HG03097 (cell line): ENCODE data around the gene TRRAP.

Experiments
- ATAC-seq: cut with Tn5 transposase; IDR thresholded peaks from one replicate; pipeline ENCODE4 v1.9.1; 2021; ENCODE audit not compliant: unreplicated experiment, low FRiP score

Gene TRRAP

GRCh38 chr7:98887038-98887437, 8.7 kb downstream of the TRRAP start:
- ATAC-seq, result no peak

DNA sequence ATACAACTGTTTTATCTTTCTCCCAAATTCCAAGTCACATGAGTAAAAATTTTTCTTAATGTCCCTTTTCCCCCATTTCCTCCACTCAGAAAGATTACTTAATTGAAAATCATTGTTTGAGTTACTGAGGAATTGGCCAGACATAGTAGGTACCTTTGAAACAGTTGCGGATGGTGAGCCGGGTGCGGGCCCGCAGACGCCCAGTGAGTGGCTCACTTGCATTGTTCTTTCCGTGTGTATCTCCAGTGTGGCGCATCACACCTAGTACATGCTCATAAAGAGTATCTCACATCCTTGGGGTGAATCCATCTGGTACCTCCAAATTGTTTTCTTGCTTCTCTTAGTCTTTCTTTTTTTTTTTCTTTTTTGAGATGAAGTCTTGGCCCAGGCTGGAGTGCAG, 14.3 kb downstream of the TRRAP start:
- no peak for ATAC-seq

DNA sequence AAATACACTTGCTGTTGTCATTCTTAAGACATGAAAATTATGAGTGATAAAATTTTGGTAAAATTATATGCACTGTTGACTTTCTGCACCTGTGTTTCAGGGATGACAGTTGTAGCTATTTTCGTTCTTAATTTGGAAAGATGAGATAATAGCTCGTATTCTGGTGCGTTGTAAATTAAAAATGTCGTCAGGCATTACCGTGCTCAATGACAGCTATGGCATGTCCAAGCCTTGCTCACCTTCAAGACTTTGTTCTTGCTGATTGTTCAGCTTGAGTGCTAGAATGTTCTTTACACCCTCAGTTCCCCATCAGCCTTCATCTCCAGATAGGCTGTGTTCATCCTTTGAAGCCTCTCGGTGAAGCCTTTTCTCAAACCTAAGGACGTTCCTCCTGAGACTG, 21.5 kb downstream of the TRRAP start:
- no peak for ATAC-seq

- ATAC-seq, result no peak
Observed at GRCh38 chr7:98900815-98901214, 22.5 kb downstream of the TRRAP start.

DNA sequence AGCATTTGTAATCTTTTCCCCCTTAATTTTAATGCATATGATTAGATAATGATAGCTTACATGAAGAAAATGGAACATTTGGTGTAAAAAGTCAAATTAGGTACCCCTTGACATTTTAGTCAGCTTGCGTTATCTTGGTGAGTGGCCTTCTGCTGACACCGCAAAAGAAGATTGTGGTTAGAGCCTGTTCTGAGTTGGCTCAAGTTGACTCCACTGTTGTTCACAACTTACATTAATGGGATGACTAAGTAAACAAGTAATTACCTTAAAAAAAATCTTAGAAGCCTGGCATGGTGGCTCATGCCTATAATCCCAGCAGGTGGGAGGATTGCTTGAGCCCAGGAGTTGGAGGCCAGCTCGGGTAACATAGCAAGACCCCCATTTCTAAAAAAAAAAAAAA, 24.2 kb downstream of the TRRAP start:
- no peak for ATAC-seq

DNA sequence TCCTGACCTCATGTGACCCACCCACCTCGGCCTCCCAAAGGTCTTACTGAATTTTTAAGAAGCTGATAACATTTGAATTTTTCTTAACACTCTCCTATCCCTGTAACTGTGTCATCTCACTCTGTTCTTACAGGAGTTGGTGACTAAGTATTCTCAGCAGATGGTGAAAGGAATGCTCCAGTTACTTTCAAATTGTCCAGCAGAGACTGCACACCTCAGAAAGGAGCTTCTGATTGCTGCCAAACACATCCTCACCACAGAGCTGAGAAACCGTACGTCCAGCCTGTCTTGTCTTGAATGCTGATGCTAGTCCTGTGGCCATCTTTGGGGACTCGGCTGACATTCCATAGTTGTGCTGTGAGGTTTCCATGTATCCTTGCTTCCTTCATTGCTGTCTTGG, 24.9 kb downstream of the TRRAP start:
- ATAC-seq, result no peak

- no peak for ATAC-seq
Observed at GRCh38 chr7:98907570-98907969, 29.2 kb downstream of the TRRAP start.

DNA sequence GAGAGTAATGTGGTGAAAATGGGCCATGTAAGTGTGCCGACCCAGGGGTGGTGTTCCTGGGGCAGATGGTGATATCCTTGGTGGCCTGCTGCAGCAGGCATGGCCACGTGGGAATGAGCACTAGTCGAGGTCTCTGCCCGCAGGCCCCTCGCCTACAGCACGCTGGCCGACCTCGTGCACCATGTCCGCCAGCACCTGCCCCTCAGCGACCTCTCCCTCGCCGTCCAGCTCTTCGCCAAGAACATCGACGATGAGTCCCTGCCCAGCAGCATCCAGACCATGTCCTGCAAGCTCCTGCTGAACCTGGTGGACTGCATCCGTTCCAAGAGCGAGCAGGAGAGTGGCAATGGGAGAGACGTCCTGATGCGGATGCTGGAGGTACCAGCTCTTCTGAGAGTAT, 30.3 kb downstream of the TRRAP start:
- ATAC-seq, result no peak

DNA sequence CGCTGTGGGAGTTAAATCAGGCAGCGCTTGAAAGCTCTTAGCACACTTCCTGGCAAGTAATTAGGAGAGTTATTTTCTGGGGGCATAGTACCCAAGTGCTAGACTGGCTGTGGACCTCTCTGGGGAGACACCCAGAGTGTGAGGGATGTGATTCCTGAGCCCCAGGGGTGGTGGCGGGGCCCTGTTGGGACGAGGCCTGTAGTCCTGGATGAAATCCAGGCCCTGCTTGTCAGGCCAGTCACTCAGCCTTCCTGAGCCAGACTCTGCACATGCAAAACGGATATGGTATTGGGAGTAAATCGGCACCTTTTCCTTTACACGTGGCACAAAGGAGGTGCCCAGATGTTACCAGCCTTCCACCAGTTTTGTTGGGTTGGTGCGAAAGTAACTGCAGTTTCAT, 31.2 kb downstream of the TRRAP start:
- ATAC-seq, result no peak

- ATAC-seq, result no peak
Observed at GRCh38 chr7:98910427-98910826, 32.1 kb downstream of the TRRAP start.

- ATAC-seq, result no peak
Observed at GRCh38 chr7:98911916-98912315, 33.6 kb downstream of the TRRAP start.

- no peak for ATAC-seq
Observed at GRCh38 chr7:98913026-98913425, 34.7 kb downstream of the TRRAP start.

- ATAC-seq, result no peak
Observed at GRCh38 chr7:98913612-98914011, 35.3 kb downstream of the TRRAP start.

GRCh38 chr7:98917331-98917730, 39.0 kb downstream of the TRRAP start:
- ATAC-seq, result no peak

GRCh38 chr7:98921608-98922372, 43.5 kb downstream of the TRRAP start:
- ATAC-seq, result no peak

- ATAC-seq, result no peak
Observed at GRCh38 chr7:98922392-98923187, 44.3 kb downstream of the TRRAP start.

DNA sequence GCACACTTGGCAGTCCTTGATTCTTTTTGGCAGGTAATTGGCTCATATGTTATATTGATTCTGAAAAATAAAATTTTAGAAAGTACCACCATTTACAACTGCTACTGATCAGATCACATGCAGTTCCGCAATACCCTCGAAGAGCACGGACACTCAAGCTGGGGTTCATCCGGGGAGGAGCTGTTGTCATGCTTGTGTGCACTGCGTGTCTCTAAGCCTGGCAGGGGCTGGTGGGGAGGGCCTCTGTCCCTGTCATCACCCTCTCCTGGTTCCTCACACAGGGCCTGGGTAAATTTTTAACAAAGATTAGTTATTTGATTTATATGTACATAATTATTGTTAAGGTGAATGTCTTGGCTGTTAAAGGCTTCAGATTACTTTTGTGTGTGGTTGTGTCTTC, 45.2 kb downstream of the TRRAP start:
- ATAC-seq, result no peak

- ATAC-seq, result no peak
Observed at GRCh38 chr7:98927125-98927524, 48.8 kb downstream of the TRRAP start.

GRCh38 chr7:98930464-98930863, 52.1 kb downstream of the TRRAP start:
- peak; percentile 26 for ATAC-seq

DNA sequence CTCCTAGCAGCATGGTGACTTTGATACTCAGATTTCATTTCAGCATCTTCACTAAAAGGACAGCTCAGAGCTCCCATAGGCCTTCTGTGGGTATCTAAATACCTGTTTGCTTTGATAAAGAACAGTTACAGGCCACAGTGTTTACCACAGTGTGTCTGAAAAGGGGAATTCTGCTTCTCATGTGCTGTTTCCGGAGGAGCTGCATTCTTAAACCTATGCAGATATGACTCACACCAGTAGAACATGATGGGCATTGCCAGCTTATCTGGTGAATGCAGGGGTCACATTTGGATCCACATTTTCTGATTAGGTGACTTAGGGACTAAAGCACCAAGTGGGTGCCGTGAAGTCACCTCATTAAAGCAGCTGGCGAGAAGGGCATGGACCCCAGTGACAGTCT, 52.6 kb downstream of the TRRAP start:
- peak; percentile 72 for ATAC-seq

- no peak for ATAC-seq
Observed at GRCh38 chr7:98933321-98933720, 55.0 kb downstream of the TRRAP start.

GRCh38 chr7:98934267-98934666, 55.9 kb downstream of the TRRAP start:
- no peak for ATAC-seq
